Parathyroid adenoma (tissue), 2 donors: Measurements from ENCODE around the gene NBEA.

Experiments used
- H2AFZ ChIP-seq: fragments of 300-600 bp; sonication (generic); one replicate; pipeline ENCODE4 v1.7.0; 2017; ENCODE audit warnings: antibody characterized with exemption, mild to moderate bottlenecking
- H3K27ac ChIP-seq: fragments of 300-600 bp; sonication (generic); one replicate; pipeline ENCODE4 v1.7.0; 2017
- H3K27me3 ChIP-seq: fragments of 300-600 bp; sonication (generic); one replicate; pipeline ENCODE4 v1.7.0; 2017; ENCODE audit warnings: low read length; ENCODE audit not compliant: control insufficient read depth, insufficient read depth
- H3K36me3 ChIP-seq: fragments of 300-600 bp; sonication (generic); one replicate; pipeline ENCODE4 v1.7.0; 2017; ENCODE audit warnings: low read length; ENCODE audit not compliant: control insufficient read depth, insufficient read depth
- H3K4me1 ChIP-seq: fragments of 300-600 bp; sonication (generic); one replicate; pipeline ENCODE4 v1.7.0; 2017; ENCODE audit warnings: control low read depth
- H3K4me2 ChIP-seq: fragments of 300-600 bp; sonication (generic); one replicate; pipeline ENCODE4 v1.7.0; 2017; ENCODE audit warnings: low read length
- H3K4me3 ChIP-seq: fragments of 300-600 bp; sonication (generic); one replicate; pipeline ENCODE4 v1.7.0; 2017; ENCODE audit warnings: low read depth, low read length
- H3K79me2 ChIP-seq: fragments of 300-600 bp; sonication (generic); one replicate; pipeline ENCODE4 v1.7.0; 2017; ENCODE audit warnings: control low read depth
- H3K9ac ChIP-seq: fragments of 300-600 bp; sonication (generic); one replicate; pipeline ENCODE4 v1.7.0; 2017; ENCODE audit warnings: mild to moderate bottlenecking
- H3K9me3 ChIP-seq: fragments of 300-600 bp; sonication (generic); one replicate; pipeline ENCODE4 v1.7.0; 2017; ENCODE audit warnings: low read length; ENCODE audit not compliant: control insufficient read depth
- TF ChIP-seq, protein P1 (sequence below): fragments of 300-600 bp; sonication (generic); IDR thresholded peaks from one replicate; pipeline ENCODE4 v1.7.0; 2017; ENCODE audit warnings: antibody characterized with exemption, mild to moderate bottlenecking
- donor health status: primary hyperparathyroidism.

The NBEA gene

DNA sequence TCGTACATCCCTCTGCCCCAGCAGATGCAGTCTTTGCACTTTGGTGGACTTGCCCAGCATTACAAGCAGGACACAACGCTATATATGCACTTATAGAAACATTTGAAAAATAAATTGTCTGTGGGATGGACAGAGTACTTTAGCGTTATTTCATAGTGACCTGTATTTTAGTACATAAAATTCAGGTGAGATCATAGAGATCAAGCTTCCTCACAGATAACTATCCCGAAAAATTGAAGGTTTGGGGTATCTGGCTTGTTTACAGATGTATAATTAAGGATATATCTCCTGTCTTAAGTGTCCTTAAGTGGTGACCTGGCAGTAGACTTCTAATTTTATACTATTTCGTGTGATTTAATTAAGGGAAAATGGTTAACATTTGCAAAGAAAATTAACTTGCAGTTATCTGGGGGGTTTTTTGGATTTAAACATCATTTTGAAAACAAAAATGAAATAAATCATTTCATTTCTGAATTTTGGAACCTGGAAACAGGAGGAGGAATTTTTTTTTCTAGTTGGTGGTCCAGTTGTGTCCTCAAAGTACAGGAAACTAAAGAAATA is 535.4 kb downstream of the NBEA start:
- H3K4me1 ChIP-seq = no peaks in the 10 kb centered on the region
- no peaks in the 10 kb centered on the region for H3K9me3 ChIP-seq
- no peaks in the 10 kb centered on the region for H3K27me3 ChIP-seq
- no peak overlapping the region for H2AFZ ChIP-seq
- H3K36me3 ChIP-seq = no peaks in the 10 kb centered on the region
- no peak overlapping the region for H3K4me3 ChIP-seq
- no peak overlapping the region for H3K4me2 ChIP-seq
- no peak overlapping the region for H3K27ac ChIP-seq
- no peaks in the 10 kb centered on the region for H3K79me2 ChIP-seq
- TF ChIP-seq, protein P1, sequence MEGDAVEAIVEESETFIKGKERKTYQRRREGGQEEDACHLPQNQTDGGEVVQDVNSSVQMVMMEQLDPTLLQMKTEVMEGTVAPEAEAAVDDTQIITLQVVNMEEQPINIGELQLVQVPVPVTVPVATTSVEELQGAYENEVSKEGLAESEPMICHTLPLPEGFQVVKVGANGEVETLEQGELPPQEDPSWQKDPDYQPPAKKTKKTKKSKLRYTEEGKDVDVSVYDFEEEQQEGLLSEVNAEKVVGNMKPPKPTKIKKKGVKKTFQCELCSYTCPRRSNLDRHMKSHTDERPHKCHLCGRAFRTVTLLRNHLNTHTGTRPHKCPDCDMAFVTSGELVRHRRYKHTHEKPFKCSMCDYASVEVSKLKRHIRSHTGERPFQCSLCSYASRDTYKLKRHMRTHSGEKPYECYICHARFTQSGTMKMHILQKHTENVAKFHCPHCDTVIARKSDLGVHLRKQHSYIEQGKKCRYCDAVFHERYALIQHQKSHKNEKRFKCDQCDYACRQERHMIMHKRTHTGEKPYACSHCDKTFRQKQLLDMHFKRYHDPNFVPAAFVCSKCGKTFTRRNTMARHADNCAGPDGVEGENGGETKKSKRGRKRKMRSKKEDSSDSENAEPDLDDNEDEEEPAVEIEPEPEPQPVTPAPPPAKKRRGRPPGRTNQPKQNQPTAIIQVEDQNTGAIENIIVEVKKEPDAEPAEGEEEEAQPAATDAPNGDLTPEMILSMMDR = no peak
- H3K9ac ChIP-seq = no peak overlapping the region

- no peaks in the 10 kb centered on the region for H3K36me3 ChIP-seq
- H2AFZ ChIP-seq = no peak overlapping the region
- no peaks in the 10 kb centered on the region for H3K27me3 ChIP-seq
- H3K4me1 ChIP-seq = no peaks in the 10 kb centered on the region
- H3K9ac ChIP-seq = no peak overlapping the region
- H3K4me3 ChIP-seq = no peak overlapping the region
- H3K4me2 ChIP-seq = no peak overlapping the region
- no peaks in the 10 kb centered on the region for H3K9me3 ChIP-seq
- H3K79me2 ChIP-seq = no peaks in the 10 kb centered on the region
- no peak overlapping the region for H3K27ac ChIP-seq
- TF ChIP-seq, protein P1 = no peak
Observed at GRCh38 chr13:35478271-35479037, 536.4 kb downstream of the NBEA start.

- Histone ChIP-seq H3K27ac (no peak overlapping the region), H3K4me2 (no peak overlapping the region), H3K79me2 (no peaks in the 10 kb centered on the region), H3K36me3 (no peaks in the 10 kb centered on the region), H3K4me3 (no peak overlapping the region), H3K9ac (no peak overlapping the region), H3K9me3 (no peaks in the 10 kb centered on the region), H3K4me1 (no peaks in the 10 kb centered on the region), H3K27me3 (no peaks in the 10 kb centered on the region), H2AFZ (no peak overlapping the region)
- TF ChIP-seq, protein P1 = no peak
Observed at GRCh38 chr13:35479038-35479492, 537.0 kb downstream of the NBEA start.

DNA sequence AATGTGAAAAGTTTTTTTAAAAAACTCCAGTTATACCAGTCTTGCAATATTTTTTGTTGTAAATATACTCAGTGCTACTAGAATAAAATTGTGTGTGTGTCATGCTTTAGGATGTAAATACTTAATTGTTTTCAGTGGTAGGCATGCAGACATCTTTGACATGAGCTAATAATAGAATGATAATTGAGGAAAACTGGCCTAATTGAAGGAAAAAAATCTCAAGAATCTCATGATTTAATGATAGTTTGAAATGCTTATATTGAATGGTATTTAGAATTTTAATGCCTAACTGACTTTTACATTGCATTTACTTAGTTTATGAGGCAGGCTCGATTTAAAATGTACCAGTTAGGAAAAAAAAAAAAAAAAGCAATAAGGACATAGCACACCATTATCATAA is 537.6 kb downstream of the NBEA start:
- TF ChIP-seq, protein P1 = no peak
- H3K27ac ChIP-seq = no peak overlapping the region
- H3K79me2 ChIP-seq = no peaks in the 10 kb centered on the region
- H2AFZ ChIP-seq = no peak overlapping the region
- H3K36me3 ChIP-seq = no peaks in the 10 kb centered on the region
- no peaks in the 10 kb centered on the region for H3K9me3 ChIP-seq
- no peak overlapping the region for H3K4me2 ChIP-seq
- no peak overlapping the region for H3K9ac ChIP-seq
- H3K27me3 ChIP-seq = no peaks in the 10 kb centered on the region
- H3K4me1 ChIP-seq = no peaks in the 10 kb centered on the region
- no peak overlapping the region for H3K4me3 ChIP-seq
